Esophagus muscularis mucosa (tissue), 4 donors: ENCODE data around the gene ZNF804A. TPM values are rescaled to one million over a fixed set of nuclear protein-coding genes. Genes with fewer than 3 reads are reported as not detected.

ENCODE experiments used
- DNase-seq: peaks from one replicate; pipeline ENCODE4 v3.0.0-alpha.2; 2017; ENCODE audit errors: extremely low spot score
- H3K27ac ChIP-seq, 4 donors: fragments of 200-600 bp; sonication (generic); replicated peaks in 1 of 4; 1 replicate in 3 of 4; 2 replicates in 1 of 4; pipeline ENCODE4 v1.5.1; 2016 to 2019; ENCODE audit warnings: mild to moderate bottlenecking in 1 of 4
- H3K27me3 ChIP-seq, 4 donors: fragments of 200-600 bp; sonication (generic); one replicate each; pipeline versions ENCODE4 v1.5.1 to v1.6.0; 2016 to 2019
- H3K36me3 ChIP-seq, 4 donors: fragments of 200-600 bp; sonication (generic); one replicate each; pipeline ENCODE4 v1.5.1; 2016 to 2019
- H3K4me1 ChIP-seq, 4 donors: fragments of 200-600 bp; sonication (generic); one replicate each; pipeline ENCODE4 v1.5.1; 2016 to 2019
- H3K4me3 ChIP-seq, 4 donors: fragments of 200-600 bp; sonication (generic); 1 replicate in 2 of 4; 2 replicates in 2 of 4; pipeline ENCODE4 v1.5.1; 2016 to 2019; ENCODE audit warnings: mild to moderate bottlenecking in 4 of 4, moderate library complexity in 1 of 4
- H3K9me3 ChIP-seq, 4 donors: fragments of 200-600 bp; sonication (generic); 1 replicate in 3 of 4; 2 replicates in 1 of 4; pipeline ENCODE4 v1.5.1; 2016 to 2019
- EP300 ChIP-seq: sonication (generic); formaldehyde crosslinking; IDR thresholded peaks from one replicate; pipeline ENCODE4 v1.6.1; 2017; ENCODE audit warnings: antibody characterized with exemption
- POLR2A ChIP-seq: fragments of 450-650 bp; IDR thresholded peaks from one replicate; pipeline ENCODE4 v1.6.1; 2017; ENCODE audit warnings: antibody characterized with exemption, moderate library complexity, mild to moderate bottlenecking, low read depth
- POLR2AphosphoS5 ChIP-seq, 2 donors: sonication (generic); formaldehyde crosslinking; IDR thresholded peaks; one replicate each; pipeline ENCODE4 v1.6.1; 2017; ENCODE audit warnings: antibody characterized with exemption in 2 of 2
- WGBS: methylation state at CpG from one replicate; pipeline ENCODE4 v1.1.5; 2018; 5-methylcytosine and 5-hydroxymethylcytosine counted together
- intact Hi-C: fragments of 100-400 bp; cut with DNase I; formaldehyde crosslinking; loops from one replicate; pipeline ENCODE4 v1.15.1; 2023
- total RNA-seq, 4 donors: library from RNA; depleted of rRNA; stranded (reverse); fragments of >200 nt; gene quantifications; one replicate each; pipeline versions ENCODE4 v1.1.0 to v1.2.1, GENCODE V29; 2016
- TF ChIP-seq, protein P1 (sequence below), 3 experiments: fragments of 200-600 bp in 2 of 3; fragments of 450-650 bp in 1 of 3; sonication (generic) in 2 of 3; IDR thresholded peaks; one replicate each; pipeline ENCODE4 v1.5.1; 2017 to 2019; ENCODE audit warnings: antibody characterized with exemption in 3 of 3, mild to moderate bottlenecking in 2 of 3, moderate library complexity in 1 of 3

ZNF804A gene
- total RNA-seq, 4 donors from 2014 or later: 0.33 TPM; not detected in 3

GRCh38 chr2:184847331-184847730 lies 249.0 kb downstream of the ZNF804A start:
- Histone ChIP-seq H3K27me3 (no peaks in the 10 kb centered on the region), H3K36me3 (no peaks in the 10 kb centered on the region), H3K9me3 (no peaks in the 10 kb centered on the region), H3K4me3 (no peak overlapping the region), H3K4me1 (no peaks in the 10 kb centered on the region), H3K27ac (no peak overlapping the region)
- DNase-seq: no peak
- TF ChIP-seq POLR2A (no peak), EP300 (no peak), POLR2AphosphoS5 (IDR thresholded peaks at IDR 0.05) (no peak)
- TF ChIP-seq, protein P1, sequence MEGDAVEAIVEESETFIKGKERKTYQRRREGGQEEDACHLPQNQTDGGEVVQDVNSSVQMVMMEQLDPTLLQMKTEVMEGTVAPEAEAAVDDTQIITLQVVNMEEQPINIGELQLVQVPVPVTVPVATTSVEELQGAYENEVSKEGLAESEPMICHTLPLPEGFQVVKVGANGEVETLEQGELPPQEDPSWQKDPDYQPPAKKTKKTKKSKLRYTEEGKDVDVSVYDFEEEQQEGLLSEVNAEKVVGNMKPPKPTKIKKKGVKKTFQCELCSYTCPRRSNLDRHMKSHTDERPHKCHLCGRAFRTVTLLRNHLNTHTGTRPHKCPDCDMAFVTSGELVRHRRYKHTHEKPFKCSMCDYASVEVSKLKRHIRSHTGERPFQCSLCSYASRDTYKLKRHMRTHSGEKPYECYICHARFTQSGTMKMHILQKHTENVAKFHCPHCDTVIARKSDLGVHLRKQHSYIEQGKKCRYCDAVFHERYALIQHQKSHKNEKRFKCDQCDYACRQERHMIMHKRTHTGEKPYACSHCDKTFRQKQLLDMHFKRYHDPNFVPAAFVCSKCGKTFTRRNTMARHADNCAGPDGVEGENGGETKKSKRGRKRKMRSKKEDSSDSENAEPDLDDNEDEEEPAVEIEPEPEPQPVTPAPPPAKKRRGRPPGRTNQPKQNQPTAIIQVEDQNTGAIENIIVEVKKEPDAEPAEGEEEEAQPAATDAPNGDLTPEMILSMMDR (IDR thresholded peaks at IDR 0.05): no peak
- WGBS: 61% methylated on average over 2 of the region's 2 CpGs
- intact Hi-C loops: no loop called here

DNA sequence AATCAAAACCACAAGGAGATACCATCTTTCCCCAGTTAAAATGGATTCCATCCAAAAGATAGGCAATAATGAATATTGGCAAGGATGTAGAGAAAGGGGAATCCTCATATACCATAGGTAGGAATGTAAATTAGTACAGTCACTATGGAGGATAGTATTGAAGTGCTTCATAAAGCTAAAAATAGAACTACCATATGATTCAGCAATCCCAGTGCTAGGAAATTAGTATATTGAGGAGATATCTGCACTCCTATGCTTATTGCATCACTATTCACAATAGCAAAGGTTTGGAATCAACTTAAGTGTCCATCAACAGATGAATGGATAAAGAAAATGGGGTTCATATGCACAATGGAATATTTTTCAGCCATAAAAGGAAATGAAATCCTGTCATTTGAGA lies 251.2 kb downstream of the ZNF804A start:
- no peak for DNase-seq
- intact Hi-C loops: no loop called here
- Histone ChIP-seq H3K9me3 (no peaks in the 10 kb centered on the region), H3K4me3 (no peak overlapping the region), H3K27ac (no peak overlapping the region), H3K4me1 (no peaks in the 10 kb centered on the region), H3K36me3 (no peaks in the 10 kb centered on the region), H3K27me3 (no peaks in the 10 kb centered on the region)
- TF ChIP-seq, protein P1 (IDR thresholded peaks at IDR 0.05): no peak
- TF ChIP-seq POLR2AphosphoS5 (IDR thresholded peaks at IDR 0.05) (no peak), POLR2A (no peak), EP300 (no peak)

- WGBS: 82% methylated on average over 1 of the region's 1 CpG
- TF ChIP-seq POLR2A (no peak), EP300 (no peak), POLR2AphosphoS5 (IDR thresholded peaks at IDR 0.05) (no peak)
- TF ChIP-seq, protein P1 (IDR thresholded peaks at IDR 0.05): no peak
- no peaks in the 10 kb centered on the region for H3K4me1 ChIP-seq
- H3K27ac ChIP-seq: no peak overlapping the region
- DNase-seq: no peak
- H3K4me3 ChIP-seq: no peak overlapping the region
- no peaks in the 10 kb centered on the region for H3K27me3 ChIP-seq
- peaks cover 0 to 4% (median 0%) of the 10 kb centered on the region in 4 donors for H3K9me3 ChIP-seq
- intact Hi-C loops: no loop called here
- no peaks in the 10 kb centered on the region for H3K36me3 ChIP-seq
Measured at GRCh38 chr2:184851576-184851975, 253.2 kb downstream of the ZNF804A start.

GRCh38 chr2:184859187-184859586 lies 260.9 kb downstream of the ZNF804A start:
- no peak for TF ChIP-seq POLR2A
- TF ChIP-seq, protein P1 (IDR thresholded peaks at IDR 0.05): no peak
- TF ChIP-seq POLR2AphosphoS5 (IDR thresholded peaks at IDR 0.05): no peak
- TF ChIP-seq EP300: no peak
- H3K9me3 ChIP-seq: peaks cover 0 to 26% (median 11%) of the 10 kb centered on the region in 4 donors
- no peak for DNase-seq
- H3K4me3 ChIP-seq: no peak overlapping the region
- intact Hi-C loops: no loop called here
- no peaks in the 10 kb centered on the region for H3K4me1 ChIP-seq
- no peaks in the 10 kb centered on the region for H3K27me3 ChIP-seq
- H3K36me3 ChIP-seq: no peaks in the 10 kb centered on the region
- H3K27ac ChIP-seq: no peak overlapping the region

- DNase-seq: no peak
- Histone ChIP-seq H3K27ac (no peak overlapping the region), H3K4me1 (no peaks in the 10 kb centered on the region), H3K9me3 (peaks cover 0 to 22% (median 11%) of the 10 kb centered on the region in 4 donors), H3K27me3 (no peaks in the 10 kb centered on the region), H3K4me3 (no peak overlapping the region), H3K36me3 (no peaks in the 10 kb centered on the region)
- TF ChIP-seq, protein P1 (IDR thresholded peaks at IDR 0.05): no peak
- TF ChIP-seq POLR2AphosphoS5 (IDR thresholded peaks at IDR 0.05): no peak
- TF ChIP-seq EP300: no peak
- no peak for TF ChIP-seq POLR2A
- 92% methylated on average over 2 of the region's 2 CpGs for WGBS
- intact Hi-C loops: no loop called here
Measured at GRCh38 chr2:184860744-184861143, 262.4 kb downstream of the ZNF804A start.
